A673 (cell line): ENCODE data around the gene NEURL1.

Experiments used
- CTCF ChIP-seq: fragments of 300-800, 200-600 bp; sonication (generic); conservative IDR thresholded peaks from 2 replicates; pipeline ENCODE4 v1.5.1; 2017; ENCODE audit warnings: low read depth, mild to moderate bottlenecking, antibody characterized with exemption, low read length, moderate library complexity, mixed read lengths
- EZH2 ChIP-seq: fragments of 200-600 bp; sonication (generic); IDR thresholded peaks from 2 replicates; pipeline ENCODE4 v1.6.1; 2017; ENCODE audit warnings: borderline replicate concordance, low read depth, mild to moderate bottlenecking, mixed read lengths, antibody characterized with exemption, low read length; ENCODE audit not compliant: poor library complexity, severe bottlenecking

GRCh38 chr10:103587073-103587472 lies 93.6 kb downstream of the NEURL1 start:
- TF ChIP-seq CTCF (no peak), EZH2 (no peak)
